NAMALWA (cell line): Measurements from ENCODE around the gene PRPF31.
"Not testable (repeated sequence)": the region's sequence is repeated elsewhere in the genome, so short reads cannot be mapped to it uniquely, and the experiment has no call there.

Experiments used
- DNase-seq: peaks from one replicate; pipeline ENCODE4 v3.0.0-alpha.2; 2015; ENCODE audit warnings: low spot score

The PRPF31 gene

GRCh38 chr19:54164369-54165068, 49.0 kb downstream of the PRPF31 start:
- DNase-seq: peak; percentile 44

- DNase-seq: no peak
These were observed 49.7 kb downstream of the PRPF31 start for GRCh38 chr19:54165222-54165621.

- DNase-seq: peak; percentile 87
These were observed 52.8 kb downstream of the PRPF31 start for GRCh38 chr19:54168174-54168917.

GRCh38 chr19:54169149-54169740, 53.7 kb downstream of the PRPF31 start:
- no peak for DNase-seq

GRCh38 chr19:54171736-54172431, 56.3 kb downstream of the PRPF31 start:
- not testable (repeated sequence) for DNase-seq

GRCh38 chr19:54172471-54173358, 57.2 kb downstream of the PRPF31 start, which contains the start of gene TMC4:
Gene TMC4 (minus strand): TSS chr19:54173160. CDS start chr19:54173117, 43 bp downstream.
- DNase-seq: peak; percentile 39

GRCh38 chr19:54173359-54173699, 57.8 kb downstream of the PRPF31 start:
- no peak for DNase-seq

GRCh38 chr19:54173951-54174834, 58.6 kb downstream of the PRPF31 start:
- no peak for DNase-seq

- peak; percentile 67 for DNase-seq
These were observed 63.2 kb downstream of the PRPF31 start for GRCh38 chr19:54178581-54179261.

- no peak for DNase-seq
These were observed 63.8 kb downstream of the PRPF31 start for GRCh38 chr19:54179262-54179852.

- DNase-seq: peak; percentile 97
These were observed 64.4 kb downstream of the PRPF31 start for GRCh38 chr19:54179921-54180461.

GRCh38 chr19:54180691-54181091, 65.1 kb downstream of the PRPF31 start:
- DNase-seq: no peak
